SK-N-MC (cell line): ENCODE data around the gene SNX10.

Experiments
- DNase-seq: peaks from one replicate; pipeline ENCODE4 v3.0.0-alpha.2; 2011; ENCODE audit warnings: low read depth, low spot score
- H3K27ac ChIP-seq: fragments of 200-600 bp; sonication (generic); 2 replicates; pipeline ENCODE4 v1.5.1; 2016; ENCODE audit warnings: mixed run types
- H3K36me3 ChIP-seq: fragments of 200-600 bp; sonication (generic); 2 replicates; pipeline ENCODE4 v1.6.1; 2017; ENCODE audit warnings: antibody characterized with exemption, low read length, mixed read lengths; ENCODE audit not compliant: insufficient read depth
- H3K4me3 ChIP-seq: fragments of 200-600 bp; sonication (generic); 2 replicates; pipeline ENCODE4 v1.5.1; 2016
- H3K9ac ChIP-seq: fragments of 200-600 bp; sonication (generic); 2 replicates; pipeline ENCODE4 v1.8.0; 2017; ENCODE audit warnings: mixed run types, mixed read lengths; ENCODE audit not compliant: insufficient read length
- H3K9me3 ChIP-seq: fragments of 200-600 bp; sonication (generic); 2 replicates; pipeline ENCODE4 v1.6.1; 2017; ENCODE audit warnings: low read depth, mild to moderate bottlenecking, antibody characterized with exemption, low read length, moderate library complexity, mixed read lengths
- EZH2 ChIP-seq: fragments of 200-600 bp; sonication (generic); IDR thresholded peaks from one replicate; pipeline ENCODE4 v1.6.1; 2017; ENCODE audit warnings: antibody characterized with exemption
- FOXP2 ChIP-seq: optimal IDR thresholded peaks from 2 replicates; pipeline ENCODE3; 2011; ENCODE audit warnings: mild to moderate bottlenecking, moderate library complexity; ENCODE audit not compliant: insufficient read depth; ENCODE audit errors: extremely low read length, control extremely low read depth
- POLR2AphosphoS5 ChIP-seq: IDR thresholded peaks from 2 replicates; pipeline ENCODE4 v1.6.1; 2012; ENCODE audit warnings: mild to moderate bottlenecking, low read depth, low read length, borderline replicate concordance

SNX10 gene

DNA sequence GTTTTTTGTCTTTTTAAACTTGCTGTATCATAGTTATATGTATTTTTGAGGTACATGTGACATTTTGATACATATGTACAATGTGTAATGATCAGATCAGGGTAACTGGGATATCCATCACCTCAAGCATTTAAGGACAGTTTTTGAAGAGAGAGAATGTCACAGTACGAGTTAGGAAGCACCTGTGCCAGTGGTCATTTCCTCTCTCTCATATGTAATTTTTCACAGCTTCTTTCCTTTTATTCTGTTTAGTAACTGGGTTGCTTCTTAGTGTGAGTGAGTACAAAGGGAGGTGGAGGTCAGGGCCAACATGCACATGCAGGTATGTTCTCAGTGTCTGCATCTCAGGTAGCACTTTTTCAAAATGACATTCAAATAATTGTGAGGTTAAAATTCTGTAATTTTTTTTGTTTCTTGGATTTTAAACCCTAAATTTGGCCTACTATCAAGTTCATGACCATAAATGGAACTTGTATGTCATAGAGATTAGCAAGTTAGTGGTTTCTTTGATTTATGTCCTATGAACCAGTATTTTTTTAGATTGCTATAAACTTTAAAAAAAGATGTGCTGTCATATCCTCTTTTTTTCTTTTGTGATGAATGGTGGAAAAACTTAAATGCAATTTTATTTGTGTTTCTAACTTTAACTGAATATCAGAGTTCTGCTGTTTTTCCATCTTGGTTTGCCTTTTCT, 42.7 kb downstream of the SNX10 start:
- H3K4me3 ChIP-seq = no peak overlapping the region
- no peak for TF ChIP-seq POLR2AphosphoS5
- no peak for TF ChIP-seq EZH2
- no peak for TF ChIP-seq FOXP2
- H3K9ac ChIP-seq = no peak overlapping the region
- no peak overlapping the region for H3K27ac ChIP-seq
- no peaks in the 10 kb centered on the region for H3K9me3 ChIP-seq
- H3K36me3 ChIP-seq = no peaks in the 10 kb centered on the region
- no peak for DNase-seq

DNA sequence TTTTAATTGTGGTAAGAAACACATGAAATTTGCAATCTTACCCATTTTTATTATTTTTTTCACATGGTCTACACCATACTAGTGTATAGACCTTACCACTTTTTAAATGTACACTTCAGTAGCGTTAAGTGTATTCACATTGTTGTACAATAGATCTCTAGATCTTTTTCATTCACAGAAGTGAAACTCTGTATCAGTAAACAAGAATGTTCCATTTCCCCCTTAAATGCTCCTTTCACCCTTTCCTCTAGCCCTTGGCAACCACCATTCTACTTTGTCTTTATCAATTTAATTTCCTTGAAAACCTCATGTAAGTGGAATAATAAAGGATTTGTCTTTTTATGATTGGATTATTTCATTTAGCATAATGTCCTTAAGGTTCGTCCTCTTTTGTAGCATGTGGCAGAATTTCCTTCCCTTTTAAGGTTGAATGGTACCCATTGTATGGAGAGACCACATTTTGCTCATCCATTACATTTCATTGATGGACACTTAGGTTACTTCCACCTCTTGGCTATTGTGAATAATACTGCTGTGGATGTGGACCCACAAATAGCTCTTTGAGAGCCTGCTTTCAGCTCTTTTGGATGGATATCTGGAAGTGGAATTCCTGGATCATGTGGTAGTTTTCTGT, 45.7 kb downstream of the SNX10 start:
- no peaks in the 10 kb centered on the region for H3K36me3 ChIP-seq
- no peaks in the 10 kb centered on the region for H3K9me3 ChIP-seq
- no peak overlapping the region for H3K4me3 ChIP-seq
- no peak for DNase-seq
- TF ChIP-seq EZH2 (no peak), FOXP2 (no peak), POLR2AphosphoS5 (no peak)
- no peak overlapping the region for H3K9ac ChIP-seq
- no peak overlapping the region for H3K27ac ChIP-seq

DNA sequence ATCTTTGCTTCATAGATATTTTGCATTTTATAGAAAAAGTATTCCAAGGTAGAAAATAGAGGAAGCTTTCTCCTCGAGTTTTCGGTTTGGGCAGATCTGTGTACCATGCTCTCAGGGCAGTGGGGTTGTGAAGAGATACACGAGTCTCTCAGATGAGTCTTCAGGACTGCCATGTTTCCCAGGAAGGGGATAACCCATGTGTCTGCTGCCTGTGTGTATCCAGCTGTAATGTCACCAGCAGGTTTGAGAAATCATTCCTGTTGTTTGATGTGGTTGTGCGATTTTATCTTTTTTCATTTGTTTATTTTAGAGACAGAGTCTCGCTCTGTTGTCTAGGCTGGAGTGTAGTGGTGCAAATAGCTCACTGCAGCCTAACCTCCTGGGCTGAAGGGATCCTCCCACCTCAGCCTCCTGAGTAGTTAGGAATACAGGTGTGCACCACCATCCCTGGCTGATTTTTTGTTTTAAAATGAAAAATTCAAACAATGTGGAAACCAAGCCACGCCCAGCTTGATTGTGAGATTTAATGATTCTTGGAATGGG, 48.9 kb downstream of the SNX10 start:
- H3K27ac ChIP-seq = no peak overlapping the region
- no peaks in the 10 kb centered on the region for H3K9me3 ChIP-seq
- H3K4me3 ChIP-seq = no peak overlapping the region
- TF ChIP-seq POLR2AphosphoS5 (no peak), FOXP2 (no peak), EZH2 (no peak)
- no peak overlapping the region for H3K9ac ChIP-seq
- no peaks in the 10 kb centered on the region for H3K36me3 ChIP-seq
- no peak for DNase-seq

DNA sequence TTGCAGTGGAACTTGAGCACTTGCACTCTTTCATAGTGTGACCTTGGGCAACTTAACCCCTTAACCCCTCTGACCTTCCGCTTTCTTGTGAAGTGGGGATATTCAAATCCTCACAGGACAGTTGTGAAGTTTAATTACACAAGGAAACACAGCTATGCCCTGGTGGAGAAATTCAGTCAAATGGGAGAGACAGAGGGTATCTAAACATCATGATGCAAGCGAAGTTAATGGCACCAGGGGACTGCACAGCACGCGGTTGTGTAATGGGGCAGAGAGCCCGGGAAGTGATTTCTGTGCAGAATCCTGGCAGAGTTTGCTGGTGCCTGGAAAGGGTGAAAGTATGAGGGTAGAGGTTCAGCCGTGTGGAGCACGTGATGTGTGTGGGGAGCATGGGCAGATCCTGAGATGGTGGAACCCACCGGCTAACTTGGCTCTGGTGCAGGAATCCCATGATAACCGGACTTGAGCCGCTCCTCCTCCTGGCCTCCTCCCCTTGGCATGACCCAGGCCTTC, 51.7 kb downstream of the SNX10 start:
- H3K9ac ChIP-seq = no peak overlapping the region
- DNase-seq = no peak
- no peak for TF ChIP-seq FOXP2
- TF ChIP-seq EZH2 = no peak
- no peak for TF ChIP-seq POLR2AphosphoS5
- H3K36me3 ChIP-seq = no peaks in the 10 kb centered on the region
- no peaks in the 10 kb centered on the region for H3K9me3 ChIP-seq
- H3K4me3 ChIP-seq = no peak overlapping the region
- H3K27ac ChIP-seq = no peak overlapping the region

DNA sequence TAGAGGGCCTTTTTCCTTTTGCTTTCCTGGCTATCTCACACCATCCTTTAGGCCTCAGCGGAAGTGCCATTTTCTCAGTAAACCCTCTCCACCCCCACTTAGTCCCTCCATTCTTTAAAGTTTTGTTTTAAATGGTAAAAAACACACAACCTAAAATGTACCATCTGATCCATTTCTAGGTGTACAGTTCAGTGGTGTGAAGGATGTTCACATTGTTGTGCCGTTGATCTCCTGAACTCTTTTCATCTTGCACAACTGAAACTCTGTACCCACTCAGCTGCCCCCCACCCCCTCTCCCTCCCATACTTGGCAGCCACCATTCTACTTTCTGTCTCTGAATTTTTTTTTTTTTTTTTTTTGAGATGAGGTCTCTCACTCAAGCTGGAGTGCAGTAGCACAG, 52.2 kb downstream of the SNX10 start:
- no peak overlapping the region for H3K27ac ChIP-seq
- DNase-seq = no peak
- no peak overlapping the region for H3K4me3 ChIP-seq
- no peaks in the 10 kb centered on the region for H3K36me3 ChIP-seq
- TF ChIP-seq POLR2AphosphoS5 (no peak), EZH2 (no peak), FOXP2 (no peak)
- H3K9ac ChIP-seq = no peak overlapping the region
- H3K9me3 ChIP-seq = no peaks in the 10 kb centered on the region

DNA sequence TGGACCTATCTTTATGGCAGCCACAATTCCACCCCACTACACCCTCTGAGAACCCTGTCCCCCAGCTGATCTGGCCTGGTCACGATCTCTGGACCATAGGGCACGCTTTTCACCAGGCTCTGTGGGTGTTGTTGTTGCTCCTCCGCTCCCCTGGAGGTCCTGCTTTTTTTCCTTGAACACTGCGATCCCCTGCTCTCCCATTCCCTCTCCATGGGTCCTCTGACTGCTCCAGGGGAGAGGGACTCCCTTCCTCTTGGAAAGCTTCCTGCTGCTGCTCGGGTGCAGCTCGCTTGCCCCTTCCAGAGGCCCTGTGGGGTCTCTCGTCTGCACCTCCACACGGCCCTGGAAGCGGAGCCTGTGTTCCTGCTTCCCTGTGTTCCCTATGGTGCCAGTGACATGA, 53.5 kb downstream of the SNX10 start:
- TF ChIP-seq FOXP2 (no peak), POLR2AphosphoS5 (no peak), EZH2 (no peak)
- no peaks in the 10 kb centered on the region for H3K36me3 ChIP-seq
- no peak overlapping the region for H3K27ac ChIP-seq
- H3K9ac ChIP-seq = no peak overlapping the region
- DNase-seq = no peak
- no peak overlapping the region for H3K4me3 ChIP-seq
- no peaks in the 10 kb centered on the region for H3K9me3 ChIP-seq

DNA sequence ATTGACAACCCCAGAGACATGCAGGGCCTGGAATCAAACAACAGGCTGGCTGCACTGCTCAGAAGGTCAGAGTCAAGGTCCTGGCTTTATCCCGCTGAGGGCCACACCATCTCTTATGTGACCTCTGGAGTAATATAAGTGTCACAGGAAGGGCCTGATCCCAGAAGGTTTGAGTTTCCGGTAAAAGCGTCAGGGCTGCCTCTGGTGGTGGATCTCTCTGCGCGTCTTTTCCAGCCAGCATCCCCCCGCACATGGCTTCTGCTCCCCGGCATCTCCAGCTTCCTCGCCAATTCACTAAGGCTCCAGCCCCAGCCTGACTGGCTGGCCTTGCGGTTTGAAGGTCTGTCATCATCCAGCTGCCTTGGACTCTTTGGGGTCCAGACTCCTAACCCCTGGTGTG, 54.2 kb downstream of the SNX10 start:
- no peak overlapping the region for H3K4me3 ChIP-seq
- TF ChIP-seq FOXP2 (no peak), POLR2AphosphoS5 (no peak), EZH2 (no peak)
- no peak overlapping the region for H3K27ac ChIP-seq
- no peaks in the 10 kb centered on the region for H3K36me3 ChIP-seq
- no peak overlapping the region for H3K9ac ChIP-seq
- no peaks in the 10 kb centered on the region for H3K9me3 ChIP-seq
- no peak for DNase-seq

DNA sequence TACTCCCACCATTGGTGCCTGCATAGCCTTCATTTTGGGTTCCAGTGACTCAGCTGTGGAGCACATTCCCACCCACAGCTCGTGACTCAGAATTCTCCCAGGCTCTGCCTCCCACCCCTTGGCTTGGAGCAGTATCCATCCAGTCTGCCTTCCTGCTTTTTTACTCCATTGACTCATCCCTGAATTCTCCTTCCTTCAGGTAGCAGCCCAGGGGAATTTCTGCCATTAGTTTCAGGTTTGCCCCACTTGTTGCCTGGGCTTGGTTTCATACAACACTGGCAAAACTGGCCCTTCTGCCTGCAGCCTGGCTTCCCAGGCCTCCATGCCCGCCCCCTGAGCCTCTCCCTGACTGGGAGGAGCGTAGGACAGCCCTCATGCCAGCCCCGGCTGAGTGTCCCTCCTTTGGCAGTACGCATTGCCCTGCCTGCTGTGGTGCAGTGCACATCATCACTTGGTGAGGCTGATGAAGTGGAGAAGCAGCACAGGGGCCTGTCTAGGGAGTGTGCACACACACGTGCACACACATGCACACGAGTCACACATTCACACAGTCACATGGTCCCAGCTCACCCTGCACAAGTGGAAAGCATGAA, 55.0 kb downstream of the SNX10 start:
- no peaks in the 10 kb centered on the region for H3K36me3 ChIP-seq
- no peak overlapping the region for H3K4me3 ChIP-seq
- no peak for DNase-seq
- no peak overlapping the region for H3K9ac ChIP-seq
- no peak for TF ChIP-seq FOXP2
- H3K9me3 ChIP-seq = no peaks in the 10 kb centered on the region
- H3K27ac ChIP-seq = no peak overlapping the region
